Ramos (cell line): ENCODE measurements around the gene ITPRIPL2.

ENCODE experiments used
- in situ Hi-C: fragments of 300-500 bp; cut with MboI; formaldehyde crosslinking; loops from one replicate; pipeline ENCODE4 v1.14.3; 2022; ENCODE audit warnings: low sequenced_read_pairs; ENCODE audit not compliant: unreplicated experiment

Gene ITPRIPL2

GRCh38 chr16:19137201-19138128 lies 23.7 kb downstream of the ITPRIPL2 start:
- in situ Hi-C loops: no loop called here

GRCh38 chr16:19138601-19139000 lies 24.8 kb downstream of the ITPRIPL2 start:
- in situ Hi-C loops: no loop called here

- in situ Hi-C loops: no loop called here
Observed at GRCh38 chr16:19139436-19140091, 25.8 kb downstream of the ITPRIPL2 start.

- in situ Hi-C loops: no loop called here
Observed at GRCh38 chr16:19140396-19140795, 26.6 kb downstream of the ITPRIPL2 start.

GRCh38 chr16:19142939-19143598 lies 29.3 kb downstream of the ITPRIPL2 start:
- in situ Hi-C loops: no loop called here

GRCh38 chr16:19143599-19143956 lies 29.8 kb downstream of the ITPRIPL2 start:
- in situ Hi-C loops: no loop called here

GRCh38 chr16:19145010-19145409 lies 31.2 kb downstream of the ITPRIPL2 start:
- in situ Hi-C loops: no loop called here

- in situ Hi-C loops: no loop called here
Observed at GRCh38 chr16:19147126-19147525, 33.4 kb downstream of the ITPRIPL2 start.

GRCh38 chr16:19147627-19148026 lies 33.9 kb downstream of the ITPRIPL2 start:
- in situ Hi-C loops: no loop called here

GRCh38 chr16:19148189-19148588 lies 34.4 kb downstream of the ITPRIPL2 start:
- in situ Hi-C loops: no loop called here

GRCh38 chr16:19151310-19151709 lies 37.5 kb downstream of the ITPRIPL2 start:
- in situ Hi-C loops: no loop called here

GRCh38 chr16:19152042-19152441 lies 38.3 kb downstream of the ITPRIPL2 start:
- in situ Hi-C loops: no loop called here

- in situ Hi-C loops: no loop called here
Observed at GRCh38 chr16:19153876-19154275, 40.1 kb downstream of the ITPRIPL2 start.

GRCh38 chr16:19162085-19162484 lies 48.3 kb downstream of the ITPRIPL2 start:
- in situ Hi-C loops: loop anchor here (5.0 kb wide), 1 partner anchor 40 kb away; no protein-coding TSS in a partner anchor

GRCh38 chr16:19163215-19163614 lies 49.5 kb downstream of the ITPRIPL2 start:
- in situ Hi-C loops: loop anchor here (5.0 kb wide), 1 partner anchor 39 kb away; no protein-coding TSS in a partner anchor

GRCh38 chr16:19164285-19164684 lies 50.5 kb downstream of the ITPRIPL2 start:
- in situ Hi-C loops: loop anchor here (5.0 kb wide), 1 partner anchor 38 kb away; no protein-coding TSS in a partner anchor

- in situ Hi-C loops: no loop called here
Observed at GRCh38 chr16:19165101-19165500, 51.3 kb downstream of the ITPRIPL2 start.

GRCh38 chr16:19166500-19166899 lies 52.7 kb downstream of the ITPRIPL2 start:
- in situ Hi-C loops: no loop called here

GRCh38 chr16:19167710-19168370 lies 54.1 kb downstream of the ITPRIPL2 start, which contains the start of gene SYT17:
Gene SYT17 (plus strand): TSS chr16:19168240. CDS start chr16:19168647, 407 bp downstream.
- in situ Hi-C loops: no loop called here
